Fibroblast of the conjunctiva (primary cell): ENCODE results near the gene E2F3.

Experiments used
- DNase-seq: peaks from one replicate; pipeline ENCODE4 v3.0.0-alpha.2; 2010; ENCODE audit warnings: low read depth

Gene E2F3

DNA sequence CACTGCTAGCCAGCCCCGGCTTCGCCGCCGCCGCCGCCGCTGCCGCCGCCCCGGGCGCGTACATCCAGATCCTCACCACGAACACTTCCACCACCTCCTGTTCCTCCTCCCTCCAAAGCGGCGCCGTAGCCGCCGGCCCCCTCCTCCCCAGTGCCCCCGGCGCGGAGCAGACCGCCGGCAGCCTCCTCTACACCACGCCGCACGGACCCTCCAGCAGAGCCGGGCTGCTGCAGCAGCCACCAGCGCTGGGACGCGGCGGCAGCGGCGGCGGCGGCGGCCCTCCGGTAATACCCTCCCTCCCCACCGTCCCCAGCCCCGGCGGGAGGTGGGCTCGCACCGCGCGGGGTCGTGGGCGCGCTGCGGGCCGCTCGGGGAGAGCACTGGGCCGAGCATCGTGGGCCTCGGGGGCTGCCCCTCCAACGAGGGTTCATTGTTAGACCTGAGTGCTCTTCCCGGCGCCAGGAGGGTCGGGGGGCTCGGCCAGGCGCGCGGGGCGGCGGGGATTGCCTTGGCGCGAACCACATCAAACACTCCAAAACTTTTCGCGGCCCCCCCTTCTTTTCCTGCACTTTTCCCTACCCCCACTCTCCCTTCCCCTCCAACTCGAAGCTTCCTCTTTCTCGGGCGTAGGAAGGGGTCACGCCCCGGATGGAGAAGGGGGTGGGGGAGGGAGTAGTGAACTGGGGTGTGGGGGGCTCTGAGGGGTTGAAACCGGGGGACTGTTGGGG lies 827 bp downstream of the E2F3 start:
- DNase-seq: no peak

DNA sequence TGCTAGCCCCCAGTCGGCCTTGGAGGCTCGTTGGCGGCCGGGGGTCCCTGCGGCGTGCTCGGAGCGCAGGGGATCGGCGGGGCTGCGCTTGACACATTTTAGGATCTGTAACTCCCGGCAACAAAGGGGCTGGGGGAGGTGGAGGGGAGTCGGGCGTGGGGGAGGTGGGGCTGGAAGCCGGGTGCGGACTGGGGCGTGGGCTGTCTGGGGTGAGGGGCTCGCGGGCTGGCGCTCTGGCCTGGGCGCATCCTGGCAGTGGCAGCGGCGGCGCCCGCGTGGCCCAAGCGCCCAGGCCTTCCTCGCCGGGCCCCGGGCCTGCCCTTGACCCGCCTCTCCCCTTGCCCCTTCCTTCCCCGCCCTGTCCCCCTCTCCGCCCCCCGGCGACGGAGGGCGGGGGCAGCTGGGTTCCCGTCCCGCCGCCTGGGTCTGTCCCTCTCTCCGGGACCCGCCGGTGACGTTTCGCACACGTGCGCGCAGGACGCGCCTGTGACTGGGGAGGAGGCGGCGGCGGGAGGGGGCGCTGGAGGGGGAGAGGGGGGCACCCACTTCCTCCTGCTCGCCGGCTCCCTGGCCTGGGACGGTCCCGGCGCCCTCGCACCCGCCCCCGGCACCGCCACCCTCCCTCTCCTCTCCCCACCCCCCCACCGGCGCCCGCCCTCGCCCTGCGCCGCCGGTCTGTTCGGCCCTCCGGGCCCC lies 1.5 kb downstream of the E2F3 start:
- DNase-seq: peak; percentile 65

DNA sequence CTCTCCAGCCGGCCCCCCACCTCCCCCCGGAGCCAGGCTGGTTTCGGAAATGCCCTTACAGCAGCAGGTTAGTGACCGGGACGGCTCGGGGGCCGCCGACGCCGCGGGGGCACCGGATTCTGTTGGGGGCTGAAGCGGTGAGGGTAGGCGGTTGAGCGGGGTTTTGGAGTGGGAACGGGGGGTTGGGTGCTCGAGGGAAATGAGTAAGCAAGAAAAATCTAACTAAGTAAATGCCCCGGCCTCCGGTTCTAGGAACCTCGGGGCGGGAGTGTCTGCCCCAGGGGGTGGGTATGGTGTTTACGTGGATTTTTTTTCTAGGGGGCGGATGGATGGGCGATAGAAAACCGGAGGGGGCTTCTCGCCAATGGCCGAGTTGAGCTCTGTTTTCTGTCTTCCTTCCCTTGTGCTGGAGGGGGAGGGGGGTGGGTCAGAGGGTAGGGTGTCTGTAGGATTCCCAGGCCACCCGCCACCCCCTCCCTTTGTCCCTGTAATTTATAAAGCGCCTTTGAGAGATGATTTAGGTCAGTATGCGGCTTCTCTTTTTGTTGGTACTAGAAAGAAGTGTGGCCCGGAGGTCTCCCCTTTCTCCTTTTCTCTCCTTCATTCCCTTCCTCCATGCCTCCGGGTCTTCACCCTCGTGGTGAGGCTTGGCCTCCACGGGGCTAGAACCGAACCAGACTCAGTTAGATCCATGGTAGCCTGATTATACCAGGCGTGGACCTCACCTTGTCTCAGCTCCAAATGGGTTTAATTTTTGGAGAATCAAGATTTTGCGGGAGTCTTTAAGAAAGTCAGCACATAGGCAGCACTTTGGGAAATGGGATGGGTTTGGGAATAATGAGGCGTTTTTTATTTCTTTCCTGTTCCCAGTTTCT lies 2.3 kb downstream of the E2F3 start:
- no peak for DNase-seq

DNA sequence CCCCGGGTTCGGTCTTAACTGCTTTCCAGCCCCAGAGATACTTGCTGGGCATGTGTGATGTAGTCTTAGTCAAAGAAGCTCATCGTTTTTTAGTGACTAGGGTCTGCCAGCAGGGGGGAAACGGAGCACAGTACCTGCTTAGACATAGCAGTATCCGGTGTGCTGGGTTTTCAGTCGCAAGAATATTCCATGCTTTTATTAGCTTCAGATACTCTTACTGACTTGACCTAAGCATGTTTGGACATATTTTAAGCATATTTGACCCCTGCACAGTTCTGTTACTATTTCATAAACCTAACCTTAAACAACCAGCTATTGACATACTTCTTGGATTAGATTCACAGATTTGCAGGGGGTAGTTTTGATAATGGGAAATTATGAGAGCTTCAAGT lies 3.0 kb downstream of the E2F3 start:
- DNase-seq: peak; percentile 59

DNA sequence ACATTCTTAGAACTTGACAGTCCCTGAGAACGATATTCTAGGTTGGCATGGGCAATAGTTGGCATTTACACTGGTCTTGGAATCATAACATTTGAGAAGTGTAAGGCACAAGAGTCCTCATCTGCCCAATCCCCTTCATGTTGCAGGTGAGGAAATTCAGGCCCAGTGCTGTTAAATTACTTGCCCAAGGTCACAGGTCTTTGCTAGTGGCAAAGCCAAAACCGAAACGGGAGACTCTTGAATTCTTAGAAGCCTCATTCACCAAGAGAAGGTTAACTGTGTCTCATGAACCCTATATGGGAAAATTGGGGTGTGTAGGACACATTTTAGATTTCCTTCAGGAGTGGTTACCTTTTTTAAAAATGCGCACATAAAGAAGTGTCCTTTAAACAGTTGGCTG lies 7.2 kb downstream of the E2F3 start:
- no peak for DNase-seq

- no peak for DNase-seq
These were observed 7.8 kb downstream of the E2F3 start for GRCh38 chr6:20409427-20409971.

DNA sequence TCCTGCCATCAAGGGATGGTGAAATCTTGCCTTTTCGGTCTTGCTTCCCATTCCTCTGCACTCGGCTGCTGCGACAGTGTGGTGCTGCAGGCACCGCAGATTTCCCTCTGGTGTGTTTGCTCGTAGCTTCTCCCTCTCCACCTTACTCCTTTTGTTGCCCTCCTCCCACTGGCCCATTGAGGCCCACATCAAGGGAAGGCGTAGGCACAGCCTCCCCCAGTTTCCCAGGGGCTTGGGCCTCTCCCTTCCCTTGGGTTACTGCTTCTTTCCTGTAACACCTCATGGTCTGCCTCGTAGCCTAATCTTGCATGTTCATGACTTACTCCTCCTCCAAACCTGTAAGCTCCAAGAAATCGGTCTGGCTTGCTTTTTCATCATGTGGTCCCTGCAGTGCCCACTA lies 9.9 kb downstream of the E2F3 start:
- no peak for DNase-seq

- no peak for DNase-seq
These were observed 10.4 kb downstream of the E2F3 start for GRCh38 chr6:20411953-20412681.

DNA sequence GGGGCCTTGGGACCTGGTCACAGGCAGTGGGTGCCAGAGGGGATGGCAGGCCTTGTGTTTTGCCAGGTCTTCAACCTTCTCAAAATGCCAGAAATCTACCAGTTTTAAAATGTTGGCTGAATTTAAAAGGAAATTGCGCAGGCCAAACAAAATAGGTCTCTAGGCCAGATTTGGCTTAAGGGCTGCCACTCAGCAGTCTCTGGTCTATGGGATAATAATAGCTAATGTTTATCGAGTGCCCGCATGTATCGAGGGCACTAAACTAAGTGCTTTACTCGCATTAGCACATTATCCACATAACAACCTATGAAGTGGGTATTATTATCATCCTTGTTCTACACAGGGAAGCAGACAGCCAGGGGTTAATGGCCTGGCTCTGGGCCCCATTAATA lies 11.0 kb downstream of the E2F3 start:
- DNase-seq: no peak

- DNase-seq: no peak
These were observed 12.1 kb downstream of the E2F3 start for GRCh38 chr6:20413826-20414225.

DNA sequence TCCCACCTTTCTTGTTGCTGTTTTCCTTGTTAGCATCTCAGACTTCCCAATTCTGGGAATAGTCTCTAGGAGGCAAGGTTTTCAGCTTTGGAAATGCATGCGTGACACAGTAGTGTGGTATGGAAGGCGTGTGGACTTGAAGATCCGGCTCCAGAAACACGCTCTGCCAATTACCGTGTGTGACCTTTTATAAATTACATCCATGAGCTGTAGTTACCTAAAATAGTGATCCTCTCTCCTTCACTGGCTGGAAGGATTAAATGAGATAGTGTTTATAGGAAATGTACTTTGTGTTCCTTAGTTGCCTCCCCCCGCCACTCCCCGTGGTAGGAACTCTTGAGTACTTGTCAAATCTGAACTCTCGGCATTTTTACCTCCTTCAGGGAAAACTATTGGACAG lies 13.0 kb downstream of the E2F3 start:
- DNase-seq: no peak

DNA sequence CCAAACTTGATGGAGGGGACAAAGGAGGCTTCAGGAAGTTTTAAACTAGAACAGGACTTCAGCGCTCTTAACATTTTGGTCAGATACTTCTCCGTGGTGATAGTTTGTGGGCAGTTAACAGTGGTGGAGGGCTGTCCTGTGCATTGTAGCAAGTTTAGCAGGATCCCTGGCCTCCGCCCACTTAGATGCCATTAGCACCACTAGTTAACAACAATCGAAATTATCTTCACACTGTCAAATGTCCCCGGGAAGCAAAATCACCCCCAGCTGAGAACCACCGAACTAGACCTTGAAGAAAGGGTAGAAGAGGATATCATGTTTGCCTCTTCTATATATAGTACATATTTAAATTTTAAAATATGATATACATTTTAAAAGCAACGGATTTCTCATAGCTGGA lies 13.6 kb downstream of the E2F3 start:
- DNase-seq: no peak

GRCh38 chr6:20415712-20416454 lies 14.2 kb downstream of the E2F3 start:
- DNase-seq: no peak

GRCh38 chr6:20416567-20417345 lies 15.1 kb downstream of the E2F3 start:
- DNase-seq: no peak

- DNase-seq: no peak
These were observed 16.1 kb downstream of the E2F3 start for GRCh38 chr6:20417819-20418218.

DNA sequence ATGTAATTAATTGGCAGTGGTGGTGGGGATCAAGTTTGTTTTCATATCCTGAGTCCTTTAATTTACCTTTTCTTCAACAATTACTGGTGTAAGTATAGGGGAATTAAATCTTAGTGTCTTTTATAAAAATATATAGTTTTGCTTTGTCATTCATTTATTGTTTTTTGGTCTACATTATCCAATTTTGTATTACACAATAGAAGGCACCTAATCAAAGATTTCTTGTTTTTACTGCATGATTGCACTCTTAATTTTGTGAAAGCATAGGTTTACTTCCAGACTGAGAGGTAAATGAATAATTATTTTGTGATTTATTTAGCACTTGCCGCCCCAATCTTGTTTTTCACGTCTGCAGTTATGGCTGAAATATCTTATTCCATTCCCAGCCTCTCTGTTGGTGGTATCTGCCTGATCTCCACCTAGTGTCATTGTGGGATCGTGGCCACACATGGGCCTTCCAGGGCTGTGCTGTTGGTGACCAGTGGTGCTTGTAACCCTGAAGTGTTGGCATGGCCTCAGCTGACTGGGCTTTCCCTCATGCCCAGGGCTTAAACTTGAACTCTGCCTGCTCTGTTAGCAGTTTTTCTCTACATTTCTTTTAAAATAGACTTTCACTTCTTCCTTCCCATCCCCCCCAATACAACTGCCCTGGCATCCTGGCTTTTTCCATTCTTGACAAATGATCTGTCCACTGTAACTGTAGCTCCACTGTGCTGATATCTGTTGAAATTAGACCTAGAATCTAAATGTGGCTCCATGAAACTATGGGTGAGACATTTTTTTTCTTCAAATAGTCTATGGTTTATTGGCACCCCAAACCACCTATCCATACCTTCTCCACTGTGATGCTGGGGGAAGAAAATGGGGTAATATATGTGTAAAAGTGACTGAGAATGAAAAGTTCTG lies 24.8 kb downstream of the E2F3 start:
- DNase-seq: no peak

DNA sequence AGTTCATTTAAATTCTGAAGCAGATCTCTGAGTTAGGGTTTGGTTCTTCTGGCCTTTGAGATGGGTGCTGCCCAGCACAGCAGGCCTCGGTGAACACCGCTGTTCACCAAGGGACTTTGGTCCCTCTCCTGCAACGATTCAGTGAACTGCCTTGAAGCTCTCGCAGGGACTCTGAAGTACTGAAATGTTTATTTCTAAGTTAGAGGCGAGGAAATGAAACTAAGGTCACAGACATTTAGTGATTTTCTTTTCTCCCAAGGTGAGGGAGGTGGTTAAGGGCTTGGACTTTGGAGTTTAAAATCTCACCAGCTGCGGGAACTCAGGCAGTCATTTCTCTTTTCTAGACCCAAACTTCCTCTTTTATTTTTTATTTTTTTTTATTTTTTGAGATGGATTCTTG lies 26.2 kb downstream of the E2F3 start:
- DNase-seq: no peak

- DNase-seq: no peak
These were observed 31.0 kb downstream of the E2F3 start for GRCh38 chr6:20432692-20433091.

DNA sequence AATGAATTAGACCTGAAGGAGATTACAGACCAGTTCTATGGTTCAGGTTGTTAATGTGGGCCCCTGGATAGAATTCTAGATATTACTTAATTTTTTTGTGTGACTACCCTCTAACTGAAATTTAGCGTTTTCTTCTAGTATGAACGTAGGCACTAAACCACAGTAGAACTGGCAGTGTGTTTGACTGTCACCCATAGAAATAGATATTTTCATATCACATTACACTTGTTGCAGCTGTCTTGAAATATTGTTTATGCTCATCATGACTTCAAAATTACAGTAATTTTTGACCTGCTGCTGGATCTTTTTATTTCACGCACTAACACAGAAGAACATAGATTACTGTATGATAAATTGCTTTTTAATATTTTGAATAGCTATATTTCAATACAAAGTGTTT lies 31.6 kb downstream of the E2F3 start:
- DNase-seq: no peak
